K562 (cell line): ENCODE data around the gene WDR54. TPM values are rescaled to one million over a fixed set of nuclear protein-coding genes. Genes with fewer than 3 reads are reported as not detected.
A peak's percentile ranks its signal among the peaks of the same experiment; 100 is the strongest.

ENCODE experiments used
- ATAC-seq: fragments of 200-7000 bp; cut with Tn5 transposase; 3 replicates; pipeline ENCODE4 v1.9.1; 2020; ENCODE audit warnings: moderate library complexity
- BruUV-seq: library from RNA; stranded (reverse); fragments of 400-500 nt; replicated peaks from 2 replicates; lab custom pipeline; 2021; lab: Mats Ljungman, UMichigan
- CTCF ChIA-PET: fragments of 300-600 bp; formaldehyde crosslinking; extraction: SDS; loops from one replicate; lab custom pipeline; 2021; ENCODE audit warnings: low intra/inter-chr PET ratio; lab: Yijun Ruan, JAX
- POLR2A ChIA-PET: fragments of 300-600, 350-650 bp; sonication (Branson Sonifier 250); formaldehyde crosslinking; extraction: SDS; loops from one replicate; lab custom pipeline; 2021; ENCODE audit warnings: antibody characterized with exemption, inconsistent platforms; lab: Yijun Ruan, JAX
- DNase-seq, 4 experiments: peaks; one replicate each; pipeline versions ENCODE4 v3.0.0 to v3.0.0-alpha.2; 2011 to 2018; ENCODE audit warnings: low spot score in 3 of 4, mixed read lengths in 3 of 4; ENCODE audit errors: extremely low read depth in 1 of 4
- FAIRE-seq: peaks from 2 replicates; lab custom pipeline; 2011; peaks lifted over from hg19 to GRCh38; lab: Jason Lieb, UNC
- H2AFZ ChIP-seq: 2 replicates; pipeline ENCODE4 v1.6.0; 2011; ENCODE audit warnings: low read depth, low read length, control low read depth, inconsistent platforms
- H3K27ac ChIP-seq: fragments of 200-600 bp; 3 replicates; pipeline ENCODE4 v1.8.0; 2011; ENCODE audit warnings: low read depth, mild to moderate bottlenecking, control low read depth, inconsistent platforms, low read length, moderate library complexity, mixed read lengths; ENCODE audit errors: extremely low read depth
- H3K27me3 ChIP-seq, 2 experiments: fragments of 300-600 bp in 1 of 2; 2 replicates in 1 of 2; 3 replicates in 1 of 2; pipeline versions ENCODE4 v1.6.0 to v1.8.0; 2011; ENCODE audit warnings: inconsistent platforms in 2 of 2, low read length in 2 of 2, mild to moderate bottlenecking in 1 of 2, mixed read lengths in 1 of 2, moderate library complexity in 1 of 2; ENCODE audit not compliant: control insufficient read depth in 2 of 2, insufficient read depth in 2 of 2
- H3K36me3 ChIP-seq: fragments of 300-600 bp; 3 replicates; pipeline ENCODE4 v1.8.0; 2011; ENCODE audit warnings: mild to moderate bottlenecking, low read length, inconsistent platforms; ENCODE audit not compliant: control insufficient read depth, insufficient read depth
- H3K4me1 ChIP-seq, 2 experiments: fragments of 200-600 bp in 1 of 2; replicated peaks in 1 of 2; 2 replicates in 1 of 2; 3 replicates in 1 of 2; pipeline versions ENCODE4 v1.5.1 to v1.8.0; 2011; ENCODE audit warnings: inconsistent platforms in 2 of 2, low read length in 2 of 2, mild to moderate bottlenecking in 1 of 2, mixed read lengths in 1 of 2, moderate library complexity in 1 of 2; ENCODE audit not compliant: control insufficient read depth in 2 of 2, insufficient read depth in 2 of 2
- H3K4me2 ChIP-seq: 2 replicates; pipeline ENCODE4 v1.6.1; 2011; ENCODE audit warnings: low read length, control low read depth, inconsistent platforms, mixed read lengths; ENCODE audit not compliant: insufficient read depth
- H3K4me3 ChIP-seq: fragments of 200-600 bp; sonication (generic), shearing (Covaris generic); 2 replicates; pipeline ENCODE4 v1.5.1; 2016; ENCODE audit warnings: control low read depth, inconsistent platforms
- H3K79me2 ChIP-seq: fragments of 200-600 bp; 3 replicates; pipeline ENCODE4 v1.8.0; 2011; ENCODE audit warnings: low read length, inconsistent platforms; ENCODE audit not compliant: control insufficient read depth, insufficient read depth
- H3K9ac ChIP-seq, 2 experiments: 2 replicates each; pipeline versions ENCODE4 v1.6.0 to v1.6.1; 2011; ENCODE audit warnings: low read depth in 2 of 2, low read length in 2 of 2, control low read depth in 1 of 2, inconsistent platforms in 1 of 2, mild to moderate bottlenecking in 1 of 2, mixed read lengths in 1 of 2; ENCODE audit not compliant: insufficient read depth in 1 of 2
- H3K9me1 ChIP-seq: one replicate; pipeline ENCODE4 v1.6.0; 2011; ENCODE audit warnings: inconsistent platforms, mild to moderate bottlenecking, low read length, moderate library complexity; ENCODE audit not compliant: control insufficient read depth, insufficient read depth
- H3K9me3 ChIP-seq: replicated peaks from 2 replicates; pipeline ENCODE4 v1.5.1; 2011; ENCODE audit warnings: low read depth, low read length, inconsistent platforms; ENCODE audit not compliant: control insufficient read depth, insufficient read depth
- H4K20me1 ChIP-seq: replicated peaks from 2 replicates; pipeline ENCODE4 v1.6.1; 2011; ENCODE audit warnings: low read length, inconsistent platforms, mixed read lengths; ENCODE audit not compliant: control insufficient read depth, insufficient read depth
- CBFA2T3 ChIP-seq: fragments of 450-650 bp; IDR thresholded peaks from 2 replicates; pipeline ENCODE4 v1.6.1; 2017
- CCAR2 ChIP-seq: fragments of 200-400 bp; formaldehyde crosslinking; IDR thresholded peaks from 2 replicates; pipeline ENCODE4 v1.6.1; 2017; ENCODE audit warnings: mild to moderate bottlenecking, low read depth, low read length
- ELF1 ChIP-seq: fragments of 200-800 bp; sonication (Bioruptor generic); IDR thresholded peaks from 2 replicates; pipeline ENCODE4 v1.6.1; 2016; ENCODE audit warnings: missing genetic modification characterization, missing compliant biosample characterization
- HNRNPL ChIP-seq: fragments of 200-400 bp; formaldehyde crosslinking; IDR thresholded peaks from 2 replicates; pipeline ENCODE4 v1.6.1; 2017; ENCODE audit warnings: low read depth, mild to moderate bottlenecking, low read length
- NRF1 ChIP-seq, 2 experiments: fragments of 450-650 bp; IDR thresholded peaks in 1 of 2; conservative IDR thresholded peaks in 1 of 2; 2 replicates each; pipeline ENCODE4 v1.6.1; 2014; ENCODE audit warnings: mild to moderate bottlenecking in 2 of 2
- OTX1 ChIP-seq: fragments of 450-650 bp; formaldehyde crosslinking; IDR thresholded peaks from 2 replicates; pipeline ENCODE4 v1.4.0; 2022; ENCODE audit warnings: mild to moderate bottlenecking
- POLR2B ChIP-seq: fragments of 450-650 bp; IDR thresholded peaks from 2 replicates; pipeline ENCODE4 v1.6.1; 2018; ENCODE audit warnings: low read depth; ENCODE audit not compliant: partially characterized antibody
- RCOR1 ChIP-seq, 2 experiments: IDR thresholded peaks; 2 replicates each; pipeline ENCODE4 v1.6.1; 2012; ENCODE audit warnings: low read depth in 2 of 2, low read length in 2 of 2, borderline replicate concordance in 1 of 2, improper control_type of control experiment in 1 of 2
- SMAD4 ChIP-seq: fragments of 250-450 bp; sonication (Bioruptor Pico); conservative IDR thresholded peaks from 2 replicates; pipeline ENCODE4 v1.8.0; 2021; ENCODE audit warnings: inconsistent platforms, mild to moderate bottlenecking, moderate library complexity
- SMC3 ChIP-seq: conservative IDR thresholded peaks from 2 replicates; pipeline ENCODE4 v1.6.1; 2011; ENCODE audit warnings: low read depth, low read length, improper control_type of control experiment; ENCODE audit not compliant: insufficient read depth
- ZC3H8 ChIP-seq: fragments of 450-650 bp; IDR thresholded peaks from 2 replicates; pipeline ENCODE4 v1.6.1; 2017
- ZFP1 ChIP-seq: fragments of 450-650 bp; formaldehyde crosslinking; IDR thresholded peaks from 2 replicates; pipeline ENCODE4 v1.4.0; 2020; ENCODE audit warnings: mild to moderate bottlenecking, mixed read lengths
- ZNF589 ChIP-seq: fragments of 200-800 bp; sonication (Bioruptor generic); IDR thresholded peaks from 2 replicates; pipeline ENCODE4 v1.6.1; 2016; ENCODE audit warnings: low read depth, missing genetic modification characterization, missing compliant biosample characterization
- WGBS: fragments of 100-300 bp; shearing (Covaris generic); methylation state at CpG from one replicate; pipeline ENCODE4 v1.1.6; 2016; ENCODE audit warnings: low coverage, mixed read lengths; ENCODE audit not compliant: insufficient coverage; ENCODE audit errors: missing lambda C conversion rate; 5-methylcytosine and 5-hydroxymethylcytosine counted together
- in situ Hi-C: fragments of 300-500 bp; cut with MboI; formaldehyde crosslinking; loops from 4 replicates; pipeline ENCODE4 v1.15.0; 2018; ENCODE audit warnings: inconsistent platforms, mixed read lengths
- intact Hi-C: fragments of 100-400 bp; cut with micrococcal nuclease; formaldehyde crosslinking; loops from 2 replicates; pipeline ENCODE4 v1.14.2; 2022
- polyA plus RNA-seq, 8 experiments: library from polyadenylated mRNA; depleted of rRNA in 4 of 8; stranded (reverse) in 5 of 8; unstranded in 3 of 8; fragments of >200 nt; fragmentation: Nextera tagmentation in 2 of 8; fragmentation: Illumina TruSeq in 1 of 8; extraction: Ambion mirVana in 2 of 8; extraction: Trizol in 1 of 8; gene quantifications; 2 replicates each; pipeline versions ENCODE4 v1.2.1 to v1.2.3, GENCODE V29; 2011 to 2014; ENCODE audit warnings: inconsistent platforms in 1 of 8, missing spikeins in 1 of 8
- total RNA-seq, 7 experiments: library from RNA; depleted of rRNA in 6 of 7; stranded (reverse); fragments of >200 nt in 6 of 7; fragmentation: Illumina TruSeq in 2 of 7; extraction: Trizol in 2 of 7; gene quantifications; 2 replicates each; pipeline versions ENCODE4 v1.2.1 to v1.2.3, GENCODE V29; 2011 to 2021; ENCODE audit warnings: low replicate concordance in 1 of 7
- TF ChIP-seq, protein P1 (sequence below): sonication (generic); formaldehyde crosslinking; IDR thresholded peaks from 2 replicates; pipeline ENCODE4 v1.9.0; 2022; ENCODE audit warnings: mild to moderate bottlenecking, missing genetic modification reagents
- TF ChIP-seq, protein P2 (sequence below): fragments of 250-450 bp; sonication (Bioruptor Pico); IDR thresholded peaks from 2 replicates; pipeline ENCODE4 v1.5.0; 2020; ENCODE audit warnings: mild to moderate bottlenecking, borderline replicate concordance
- TF ChIP-seq, protein P3 (sequence below): sonication (generic); formaldehyde crosslinking; IDR thresholded peaks from 2 replicates; pipeline ENCODE4 v1.4.0; 2020; ENCODE audit warnings: mild to moderate bottlenecking, missing genetic modification reagents
- TF ChIP-seq, protein P4 (sequence below): sonication (generic); formaldehyde crosslinking; IDR thresholded peaks from 2 replicates; pipeline ENCODE4 v1.8.1; 2023; ENCODE audit warnings: mild to moderate bottlenecking, missing genetic modification reagents

The WDR54 gene
- total and polyA plus RNA-seq, 9 of the 15 experiments (the other 6 are each of a cell fraction or from before 2014, with no cell fraction given) = 5.2 to 15.2 (median 7.4) TPM

DNA sequence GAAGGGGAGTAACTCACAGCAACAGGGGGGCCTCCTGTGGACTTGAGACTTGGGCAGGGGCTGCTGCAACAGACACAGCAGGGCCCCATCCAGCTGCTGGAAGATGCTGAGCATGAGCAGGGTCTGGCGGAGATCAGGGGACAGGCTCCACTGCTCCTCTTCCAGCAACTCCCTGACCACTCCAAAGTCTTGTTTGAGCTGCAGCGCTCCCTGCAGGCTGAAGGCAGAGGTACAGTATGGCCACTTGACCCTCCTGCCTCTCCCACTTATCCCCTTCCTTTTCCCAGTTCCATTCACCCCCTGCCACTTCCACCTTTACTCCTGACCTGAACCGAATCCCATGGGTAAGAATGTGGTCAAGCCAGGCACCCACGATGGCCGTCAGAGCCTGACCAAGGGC, 53.4 kb downstream of the WDR54 start:
- intact Hi-C loops = loop anchor here (2.0 to 5.0 kb wide), 2 partner anchors 78 to 142 kb away; no protein-coding TSS in a partner anchor
- Histone ChIP-seq H3K9me1 (peaks cover 4% of the 10 kb centered on the region), H3K9ac (no peak overlapping the region), H2AFZ (no peak overlapping the region), H3K4me3 (no peak overlapping the region), H3K27ac (no peak overlapping the region), H3K9me3 (no peaks in the 10 kb centered on the region), H3K4me1 (peaks cover 11 to 16% of the 10 kb centered on the region in 2 experiments; a peak in 3 of 5 replicates), H3K4me2 (no peak overlapping the region), H4K20me1 (no peaks in the 10 kb centered on the region), H3K79me2 (peaks cover 13% of the 10 kb centered on the region; the same call in 2 of the 3 replicates), H3K36me3 (peaks cover 27% of the 10 kb centered on the region), H3K27me3 (no peaks in the 10 kb centered on the region)
- ChIA-PET POLR2A (interaction anchor here (0.6 to 1.1 kb wide), 5 partner anchors 26 to 139 kb away, joined by 3 to 4 read pairs (median 3); no protein-coding TSS in a partner anchor), CTCF (interaction anchor here (0.6 kb wide), 1 partner anchor 58 kb away, joined by 3 read pairs; no protein-coding TSS in a partner anchor)
- ATAC-seq = peak; percentile 40
- BruUV-seq = no TSS peak
- 77% methylated on average over 4 of the region's 5 CpGs for WGBS
- in situ Hi-C loops = no loop called here
- no peak for FAIRE-seq
- DNase-seq = peak in 2 of 4 experiments; percentile 29 to 43
- TF ChIP-seq ZC3H8 = no peak
- TF ChIP-seq POLR2B = no peak
- no peak for TF ChIP-seq ZFP1
- no peak for TF ChIP-seq CBFA2T3
- TF ChIP-seq CCAR2 = no peak
- no peak for TF ChIP-seq SMAD4
- no peak for TF ChIP-seq NRF1 (conservative IDR thresholded peaks at IDR 0.05 in 1 of 2, IDR thresholded peaks at IDR 0.05 in 1 of 2)
- no peak for TF ChIP-seq ZNF589 (CRISPR knock-in tag)
- TF ChIP-seq HNRNPL = no peak
- TF ChIP-seq, protein P1, sequence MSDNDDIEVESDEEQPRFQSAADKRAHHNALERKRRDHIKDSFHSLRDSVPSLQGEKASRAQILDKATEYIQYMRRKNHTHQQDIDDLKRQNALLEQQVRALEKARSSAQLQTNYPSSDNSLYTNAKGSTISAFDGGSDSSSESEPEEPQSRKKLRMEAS = no peak
- TF ChIP-seq, protein P2, sequence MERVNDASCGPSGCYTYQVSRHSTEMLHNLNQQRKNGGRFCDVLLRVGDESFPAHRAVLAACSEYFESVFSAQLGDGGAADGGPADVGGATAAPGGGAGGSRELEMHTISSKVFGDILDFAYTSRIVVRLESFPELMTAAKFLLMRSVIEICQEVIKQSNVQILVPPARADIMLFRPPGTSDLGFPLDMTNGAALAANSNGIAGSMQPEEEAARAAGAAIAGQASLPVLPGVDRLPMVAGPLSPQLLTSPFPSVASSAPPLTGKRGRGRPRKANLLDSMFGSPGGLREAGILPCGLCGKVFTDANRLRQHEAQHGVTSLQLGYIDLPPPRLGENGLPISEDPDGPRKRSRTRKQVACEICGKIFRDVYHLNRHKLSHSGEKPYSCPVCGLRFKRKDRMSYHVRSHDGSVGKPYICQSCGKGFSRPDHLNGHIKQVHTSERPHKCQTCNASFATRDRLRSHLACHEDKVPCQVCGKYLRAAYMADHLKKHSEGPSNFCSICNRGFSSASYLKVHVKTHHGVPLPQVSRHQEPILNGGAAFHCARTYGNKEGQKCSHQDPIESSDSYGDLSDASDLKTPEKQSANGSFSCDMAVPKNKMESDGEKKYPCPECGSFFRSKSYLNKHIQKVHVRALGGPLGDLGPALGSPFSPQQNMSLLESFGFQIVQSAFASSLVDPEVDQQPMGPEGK (CRISPR knock-in tag) = no peak
- no peak for TF ChIP-seq RCOR1 (IDR thresholded peaks at IDR 0.05; ENCODE audit: borderline replicate concordance in 1 of 2, low read depth in 2 of 2, low read length in 2 of 2)
- TF ChIP-seq, protein P3, sequence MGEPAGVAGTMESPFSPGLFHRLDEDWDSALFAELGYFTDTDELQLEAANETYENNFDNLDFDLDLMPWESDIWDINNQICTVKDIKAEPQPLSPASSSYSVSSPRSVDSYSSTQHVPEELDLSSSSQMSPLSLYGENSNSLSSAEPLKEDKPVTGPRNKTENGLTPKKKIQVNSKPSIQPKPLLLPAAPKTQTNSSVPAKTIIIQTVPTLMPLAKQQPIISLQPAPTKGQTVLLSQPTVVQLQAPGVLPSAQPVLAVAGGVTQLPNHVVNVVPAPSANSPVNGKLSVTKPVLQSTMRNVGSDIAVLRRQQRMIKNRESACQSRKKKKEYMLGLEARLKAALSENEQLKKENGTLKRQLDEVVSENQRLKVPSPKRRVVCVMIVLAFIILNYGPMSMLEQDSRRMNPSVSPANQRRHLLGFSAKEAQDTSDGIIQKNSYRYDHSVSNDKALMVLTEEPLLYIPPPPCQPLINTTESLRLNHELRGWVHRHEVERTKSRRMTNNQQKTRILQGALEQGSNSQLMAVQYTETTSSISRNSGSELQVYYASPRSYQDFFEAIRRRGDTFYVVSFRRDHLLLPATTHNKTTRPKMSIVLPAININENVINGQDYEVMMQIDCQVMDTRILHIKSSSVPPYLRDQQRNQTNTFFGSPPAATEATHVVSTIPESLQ = no peak
- 0 out of 2 replicates have a peak, but pooled peaks have one; percentile 9 for TF ChIP-seq SMC3
- no peak for TF ChIP-seq OTX1 (CRISPR knock-in tag)
- no peak for TF ChIP-seq ELF1 (tag)
- TF ChIP-seq, protein P4, sequence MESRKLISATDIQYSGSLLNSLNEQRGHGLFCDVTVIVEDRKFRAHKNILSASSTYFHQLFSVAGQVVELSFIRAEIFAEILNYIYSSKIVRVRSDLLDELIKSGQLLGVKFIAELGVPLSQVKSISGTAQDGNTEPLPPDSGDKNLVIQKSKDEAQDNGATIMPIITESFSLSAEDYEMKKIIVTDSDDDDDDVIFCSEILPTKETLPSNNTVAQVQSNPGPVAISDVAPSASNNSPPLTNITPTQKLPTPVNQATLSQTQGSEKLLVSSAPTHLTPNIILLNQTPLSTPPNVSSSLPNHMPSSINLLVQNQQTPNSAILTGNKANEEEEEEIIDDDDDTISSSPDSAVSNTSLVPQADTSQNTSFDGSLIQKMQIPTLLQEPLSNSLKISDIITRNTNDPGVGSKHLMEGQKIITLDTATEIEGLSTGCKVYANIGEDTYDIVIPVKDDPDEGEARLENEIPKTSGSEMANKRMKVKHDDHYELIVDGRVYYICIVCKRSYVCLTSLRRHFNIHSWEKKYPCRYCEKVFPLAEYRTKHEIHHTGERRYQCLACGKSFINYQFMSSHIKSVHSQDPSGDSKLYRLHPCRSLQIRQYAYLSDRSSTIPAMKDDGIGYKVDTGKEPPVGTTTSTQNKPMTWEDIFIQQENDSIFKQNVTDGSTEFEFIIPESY = no peak
